Fibroblast of skin of left biceps (primary cell): Measurements from ENCODE around the gene NCKAP5L.
A peak's percentile ranks its signal among the peaks of the same experiment; 100 is the strongest.
"Not testable (repeated sequence)": the region's sequence is repeated elsewhere in the genome, so short reads cannot be mapped to it uniquely, and the experiment has no call there.

Source experiments
- DNase-seq, 2 experiments: peaks; one replicate each; pipeline ENCODE4 v3.0.0-alpha.2; 2013; ENCODE audit warnings: low read depth in 2 of 2

Gene NCKAP5L

DNA sequence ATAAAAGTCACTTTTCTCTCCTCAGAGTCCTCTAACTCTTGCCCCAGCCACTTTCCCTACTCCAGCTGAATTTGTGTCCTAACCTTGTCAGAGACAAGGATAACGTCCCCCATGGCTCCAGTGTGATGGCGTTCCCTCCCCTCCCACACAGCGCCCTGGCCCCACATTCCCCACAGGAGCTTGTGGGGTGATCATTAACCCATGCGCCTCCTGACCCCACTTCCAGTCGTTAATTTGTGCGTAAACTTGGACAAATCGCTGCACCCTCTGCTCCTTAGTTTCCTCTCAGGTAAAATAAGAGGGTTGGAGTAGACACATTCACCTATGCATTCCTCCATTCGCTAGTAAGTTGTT, 37.5 kb upstream of the NCKAP5L start:
- no peak for DNase-seq

DNA sequence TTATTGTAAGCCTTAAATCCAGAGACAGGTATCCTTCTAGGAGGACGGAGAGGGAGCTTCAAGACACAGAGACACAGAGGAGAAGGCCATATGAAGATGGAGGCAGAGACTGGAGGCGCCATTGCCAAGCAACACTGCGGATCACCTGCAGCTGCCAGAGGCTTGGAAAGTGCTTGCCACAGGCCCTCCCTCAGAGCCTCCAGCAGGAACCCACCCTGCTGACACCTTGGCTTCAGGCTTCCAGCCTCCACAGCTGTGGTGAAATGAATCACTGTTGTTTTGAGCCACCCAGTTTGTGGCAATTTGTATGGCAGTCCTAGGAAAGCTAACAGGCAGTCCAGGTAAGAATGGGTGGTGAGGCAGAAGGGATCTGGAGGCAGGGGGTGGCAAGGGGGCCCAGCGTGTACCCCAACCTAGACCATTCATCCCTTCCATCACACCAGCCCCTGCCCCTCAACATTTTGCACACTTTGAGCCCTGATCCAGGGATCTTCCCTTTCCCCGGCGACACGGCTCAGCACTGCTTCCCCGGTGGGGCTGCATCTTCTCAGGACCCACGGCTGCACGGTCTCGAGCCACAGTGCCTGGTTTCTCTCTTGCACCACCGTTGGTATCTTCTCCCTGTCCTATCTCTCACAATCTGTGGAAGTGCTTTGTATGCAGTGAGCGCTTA, 37.0 kb upstream of the NCKAP5L start:
- DNase-seq = no peak

DNA sequence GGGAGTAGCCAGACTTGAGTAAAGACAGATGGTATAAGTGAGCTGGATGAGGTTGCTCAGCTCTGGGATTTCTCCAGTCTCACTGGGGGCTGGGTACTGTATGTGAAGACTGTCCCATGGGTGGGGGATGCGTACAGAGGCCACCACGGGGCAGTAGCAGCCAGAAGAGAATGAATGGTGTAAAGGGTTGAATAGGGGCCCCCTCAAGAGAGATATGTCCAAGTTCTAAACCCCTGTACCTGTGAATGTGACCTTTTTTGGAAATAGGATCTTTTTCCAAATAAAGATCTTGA, 36.5 kb upstream of the NCKAP5L start:
- no peak for DNase-seq

DNA sequence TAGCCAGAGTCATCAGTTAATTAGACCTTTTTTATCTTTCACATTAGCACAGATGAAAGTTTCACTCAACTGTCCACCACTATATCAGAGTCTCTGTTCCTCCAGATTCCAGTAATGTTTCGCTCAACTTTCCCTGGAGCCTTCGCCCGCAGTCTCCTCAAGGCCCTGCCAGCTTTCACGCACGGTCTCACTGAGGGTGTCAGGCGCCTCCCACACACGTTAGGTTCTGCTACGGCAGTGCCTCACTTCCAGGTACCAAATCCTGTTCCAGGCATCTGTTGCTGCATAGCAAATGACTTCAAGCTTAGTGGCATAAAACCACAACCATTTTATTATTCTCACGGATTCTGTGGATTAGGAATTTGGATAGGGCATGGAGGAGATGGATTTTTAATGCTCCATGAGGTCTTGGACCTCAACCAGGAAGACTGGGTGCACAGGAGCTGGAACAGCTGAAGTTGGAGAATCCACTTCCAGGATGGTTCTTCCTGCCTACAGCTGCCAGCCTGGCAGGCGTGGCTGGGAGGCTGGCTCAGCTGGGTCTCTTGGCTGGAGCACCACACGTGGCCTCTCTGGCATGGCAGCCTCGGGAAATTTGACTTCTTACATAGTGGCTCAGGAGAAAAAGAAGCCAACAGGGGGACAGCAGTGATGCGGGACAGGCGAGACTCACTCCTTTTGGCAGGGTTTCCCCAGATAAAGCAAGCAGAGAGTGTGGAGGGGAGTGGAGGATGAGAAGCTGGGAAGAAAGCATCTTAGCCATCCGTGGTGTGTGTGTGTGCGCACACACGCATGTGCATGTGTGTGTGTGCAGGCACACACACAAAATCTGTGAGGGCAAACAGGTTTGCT, 36.0 kb upstream of the NCKAP5L start:
- no peak for DNase-seq

DNA sequence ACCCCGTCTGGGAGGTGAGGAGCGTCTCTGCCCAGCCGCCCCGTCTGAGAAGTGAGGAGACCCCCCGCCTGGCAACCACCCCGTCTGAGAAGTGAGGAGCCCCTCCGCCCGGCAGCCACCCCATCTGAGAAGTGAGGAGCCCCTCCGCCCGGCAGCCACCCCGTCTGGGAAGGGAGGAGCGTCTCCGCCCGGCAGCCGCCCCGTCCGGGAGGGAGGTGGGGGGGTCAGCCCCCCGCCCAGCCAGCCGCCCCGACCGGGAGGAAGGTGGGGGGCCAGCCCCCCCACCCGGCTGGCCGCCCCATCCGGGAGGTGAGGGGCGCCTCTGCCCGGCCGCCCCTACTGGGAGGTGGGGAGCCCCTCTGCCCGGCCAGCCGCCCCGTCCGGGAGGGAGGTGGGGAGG, 32.7 kb upstream of the NCKAP5L start:
- DNase-seq = not testable (repeated sequence)

DNA sequence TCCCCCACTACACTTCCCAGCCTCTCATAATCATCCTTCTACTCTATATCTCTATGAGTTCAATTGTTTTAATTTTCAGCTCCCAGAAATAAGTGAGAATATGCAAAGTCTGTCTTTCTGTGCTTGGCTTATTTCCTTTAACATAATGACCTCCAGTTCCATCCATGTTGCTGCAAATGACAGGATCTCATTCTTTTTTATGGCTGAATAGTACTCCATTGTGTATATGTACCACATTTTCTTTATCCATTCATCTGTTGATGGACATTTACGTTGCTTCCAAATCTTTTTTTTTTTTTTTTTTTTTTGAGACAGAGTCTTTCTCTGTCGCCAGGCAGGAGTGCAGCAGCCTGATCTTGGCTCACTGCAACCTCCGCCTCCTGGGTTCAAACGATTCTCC, 27.7 kb upstream of the NCKAP5L start:
- DNase-seq = not testable (repeated sequence)

DNA sequence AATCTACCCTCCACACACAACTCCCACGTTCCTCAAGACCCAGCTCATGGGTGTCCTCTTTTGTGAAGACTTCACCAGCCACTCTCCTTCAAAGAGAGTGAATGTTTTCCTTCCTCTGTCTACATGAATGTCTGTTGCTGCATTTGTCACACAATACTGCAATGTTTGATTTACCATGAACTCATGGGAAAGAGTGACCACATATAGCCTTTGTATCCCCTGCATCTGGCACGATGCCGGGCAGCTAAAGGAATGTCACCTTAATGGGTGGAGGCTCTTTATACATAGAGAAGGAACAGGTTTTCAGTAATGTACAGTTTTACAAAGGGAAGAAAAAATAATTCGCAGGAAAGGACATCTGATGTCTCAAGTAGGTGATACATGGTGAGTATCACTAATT, 26.8 kb upstream of the NCKAP5L start:
- DNase-seq = no peak

DNA sequence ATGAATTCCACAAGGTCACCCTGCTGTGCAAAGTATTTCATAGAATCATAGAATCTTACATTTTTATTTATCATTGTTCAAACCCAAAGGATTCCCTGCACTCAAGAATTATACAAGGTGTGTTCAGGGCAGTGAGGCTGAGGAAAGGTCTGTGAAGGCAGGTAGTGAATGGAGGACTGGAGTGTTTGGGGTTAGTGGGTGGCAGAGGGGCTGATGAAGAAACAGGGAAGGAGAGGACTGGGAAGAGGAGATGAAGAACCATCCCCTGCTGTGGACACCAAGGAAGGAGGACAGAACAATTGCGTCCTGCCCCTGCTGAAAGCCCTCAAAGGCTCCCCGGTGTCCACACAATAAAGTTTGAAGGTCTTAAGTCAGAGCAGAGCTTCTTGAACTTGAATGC, 25.5 kb upstream of the NCKAP5L start:
- no peak for DNase-seq

DNA sequence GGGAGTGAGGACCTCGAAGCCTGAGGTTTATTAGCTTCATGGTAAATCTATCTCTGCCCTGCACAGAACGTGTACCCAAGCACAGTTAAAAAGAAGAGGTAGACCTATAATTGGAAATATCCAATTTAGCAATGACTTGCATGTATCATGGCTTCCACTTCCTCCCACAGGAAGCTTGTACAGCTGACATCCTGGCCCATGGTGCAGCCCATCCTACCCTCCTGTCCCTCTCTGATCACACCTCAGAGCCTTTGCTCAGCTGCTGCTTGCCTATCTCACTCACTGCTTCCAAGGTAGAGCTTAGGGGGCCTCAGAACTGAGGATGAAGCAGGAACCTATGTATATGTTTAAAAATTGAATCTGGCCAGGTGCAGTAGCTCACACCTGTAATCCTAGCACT, 18.9 kb upstream of the NCKAP5L start:
- DNase-seq = no peak

DNA sequence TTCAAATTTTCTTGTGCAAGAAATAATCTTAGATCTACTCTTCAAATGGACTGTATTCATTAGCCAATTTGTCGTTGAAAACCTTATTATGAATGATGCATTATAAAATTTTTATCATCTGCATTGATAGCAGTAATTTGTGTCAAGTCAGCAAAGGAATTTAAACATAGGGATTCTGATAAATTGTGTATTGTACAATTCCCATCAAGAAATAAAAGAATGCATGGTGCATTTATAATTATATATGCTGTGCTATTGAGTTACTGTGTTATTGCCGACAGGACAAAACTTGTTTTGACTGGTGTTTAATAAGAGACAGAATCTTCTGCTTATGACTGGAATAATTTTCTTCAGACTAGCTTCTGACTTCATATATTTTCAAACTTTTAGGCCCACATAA, 17.8 kb upstream of the NCKAP5L start:
- DNase-seq = no peak

DNA sequence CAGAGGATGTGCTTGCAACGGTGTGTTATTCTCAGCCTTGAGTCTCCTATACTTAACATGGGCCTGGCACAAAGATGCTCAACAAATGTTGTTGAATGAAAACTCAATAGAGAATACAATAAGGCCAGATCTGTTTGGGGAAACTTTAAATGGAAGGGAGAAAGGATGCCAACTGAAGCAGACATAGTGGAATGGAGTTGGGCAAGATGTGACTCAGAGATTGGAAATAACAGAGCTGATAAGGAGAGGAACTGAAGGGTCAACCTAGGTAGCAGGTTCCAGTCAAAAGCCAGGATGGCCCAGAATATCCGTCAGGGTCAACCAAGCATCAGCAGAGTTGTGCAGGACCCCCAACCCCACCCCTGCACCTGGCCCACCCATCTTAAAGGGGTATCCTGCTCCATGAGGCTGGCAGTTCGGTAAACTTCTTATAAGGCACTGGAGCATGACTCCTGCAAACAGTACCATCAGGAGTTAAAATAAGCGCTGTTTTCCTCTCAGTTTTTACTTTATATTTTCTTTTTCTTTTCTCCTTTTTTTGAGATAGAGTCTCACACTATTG, 15.7 kb upstream of the NCKAP5L start:
- DNase-seq = no peak

DNA sequence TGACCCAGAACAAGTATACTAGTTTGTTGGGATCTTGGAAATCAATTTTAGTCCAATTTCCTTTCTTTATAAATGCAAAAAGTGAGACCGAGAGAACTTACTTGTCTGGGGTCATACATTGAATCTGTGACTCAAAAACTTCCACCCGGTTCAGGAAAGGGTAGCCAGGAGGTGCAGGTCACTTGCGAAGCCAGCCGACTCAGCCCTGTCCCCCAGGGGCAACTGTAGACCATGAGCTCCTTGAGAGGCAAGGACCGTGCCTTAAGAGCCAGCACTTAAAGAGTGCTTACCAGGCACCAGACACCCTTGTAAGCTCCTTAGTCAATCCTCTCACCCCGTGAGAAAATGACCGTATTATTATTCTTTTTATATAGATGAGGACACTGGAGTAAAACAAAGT, 15.2 kb upstream of the NCKAP5L start:
- no peak for DNase-seq

DNA sequence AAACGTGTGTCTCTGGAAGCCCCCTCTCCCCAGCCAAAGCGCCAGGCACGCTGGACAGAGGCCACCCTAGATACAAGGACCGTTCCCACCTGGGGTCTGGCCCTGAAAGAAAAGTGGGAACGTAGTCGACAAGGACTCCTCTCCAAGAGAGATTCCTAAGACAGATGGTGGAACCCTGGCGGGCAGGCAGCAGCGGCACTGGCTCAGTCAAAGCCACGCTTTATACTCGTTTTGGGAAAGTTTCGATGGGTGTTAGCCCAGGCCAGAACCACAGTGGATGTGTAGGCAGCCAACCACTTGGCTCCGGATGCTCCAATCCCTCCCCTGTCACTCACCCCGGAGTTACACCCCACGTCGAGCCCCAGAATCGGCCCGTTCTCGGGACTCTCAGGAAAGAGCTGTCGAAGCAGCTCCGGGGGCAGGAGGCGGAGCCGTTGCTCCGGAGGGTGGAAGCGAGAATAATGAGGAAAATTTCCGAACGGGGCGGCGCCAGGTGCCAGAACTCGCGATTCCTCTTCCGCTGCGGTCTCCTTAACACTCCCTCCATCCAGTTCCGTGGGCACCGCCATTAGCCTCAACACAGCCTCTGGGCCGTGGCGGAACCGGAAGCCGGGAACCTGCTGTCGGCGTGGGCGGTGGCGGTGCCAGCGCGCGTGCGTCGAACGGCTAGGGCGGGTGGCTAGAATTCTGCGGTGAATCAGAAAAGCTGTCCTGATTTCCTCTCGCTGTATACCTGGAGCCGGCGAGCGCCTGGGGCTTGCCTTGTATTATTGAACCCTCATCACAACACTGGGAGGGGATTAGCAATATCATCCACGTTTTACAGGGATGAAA, 14.5 kb upstream of the NCKAP5L start, which contains the start of gene BCDIN3D:
BCDIN3D (minus strand) TSS at position 588 of the 834 bp plus-strand sequence; CDS start at position 569, 19 bp downstream.
- peak; percentile 67 to 74 for DNase-seq

DNA sequence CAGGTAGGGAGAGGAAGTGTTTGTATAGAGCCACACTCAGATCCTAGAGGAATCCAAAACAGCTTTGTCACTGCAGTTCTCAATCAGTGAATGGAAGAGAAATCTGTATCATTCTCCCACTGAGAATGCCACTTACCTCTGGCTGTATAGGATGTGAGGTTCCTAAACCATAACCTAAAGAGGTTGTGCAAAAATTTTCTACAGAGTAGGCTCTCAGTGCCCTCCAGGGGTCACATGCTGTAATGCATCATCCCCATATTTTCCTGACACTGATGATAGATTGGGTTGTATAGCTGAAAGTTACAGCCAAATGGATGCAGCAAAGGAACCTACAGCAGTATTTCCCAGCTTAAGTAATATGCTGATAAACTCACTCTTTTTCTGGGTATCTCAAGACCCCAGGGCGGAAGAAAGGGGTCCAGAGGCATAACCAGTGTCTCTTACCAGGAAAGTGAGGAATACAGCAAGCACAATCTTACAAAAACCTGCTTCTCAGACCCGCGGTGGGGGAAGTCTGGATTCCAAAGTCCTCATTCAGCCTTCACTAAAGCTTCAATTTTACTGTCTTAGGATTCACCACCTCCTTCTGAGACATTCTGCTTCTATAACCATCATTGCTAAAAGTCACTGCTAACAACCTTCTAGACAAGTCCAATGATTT, 10.9 kb upstream of the NCKAP5L start:
- no peak for DNase-seq

DNA sequence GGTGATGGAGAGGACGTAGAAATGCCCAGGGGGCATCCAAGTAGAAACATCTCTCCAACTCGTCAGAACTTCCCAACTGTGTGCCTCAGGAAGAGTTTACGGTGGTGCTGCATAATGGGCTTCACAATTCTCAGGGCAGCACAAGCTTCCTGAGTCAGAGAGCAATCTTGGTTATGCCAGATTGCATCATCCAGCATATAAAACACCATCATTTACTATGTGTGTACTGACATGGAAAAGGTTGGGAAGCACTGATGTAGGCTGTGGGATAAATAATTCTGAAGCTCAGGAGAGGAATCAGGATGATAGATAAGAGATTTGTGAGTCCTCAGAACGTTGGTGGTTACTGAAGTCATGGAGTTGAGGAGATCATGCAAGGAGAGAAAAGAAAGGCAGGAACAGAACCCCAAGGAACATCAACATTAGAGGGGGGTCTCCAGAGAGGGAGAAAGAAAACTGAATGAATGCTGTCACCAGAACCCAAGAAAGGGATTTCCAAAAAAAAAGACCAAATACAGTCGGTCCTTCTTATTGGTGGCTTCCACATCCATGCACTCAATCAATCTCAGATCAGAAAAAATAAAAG, 4.7 kb upstream of the NCKAP5L start:
- peak; percentile 66 to 70 for DNase-seq

DNA sequence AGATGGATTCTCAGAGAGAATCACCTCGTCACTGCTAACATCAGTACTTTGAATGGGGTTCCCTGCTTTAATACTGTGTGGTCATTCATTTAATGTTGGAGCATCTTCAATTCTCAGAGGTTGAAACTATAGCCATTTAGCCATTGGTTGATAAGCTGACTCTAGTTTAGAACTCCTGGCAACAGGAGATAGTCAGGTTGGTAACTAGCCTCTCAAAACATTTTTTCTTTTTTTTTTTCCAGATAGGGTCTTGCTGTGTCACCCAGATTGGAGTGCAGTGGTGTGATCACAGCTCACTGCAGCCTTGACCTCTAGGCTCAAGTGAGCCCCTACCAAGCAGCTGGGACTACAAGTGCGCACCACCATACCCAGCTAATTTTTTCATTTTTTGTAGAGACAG, 3.5 kb upstream of the NCKAP5L start:
- no peak for DNase-seq

DNA sequence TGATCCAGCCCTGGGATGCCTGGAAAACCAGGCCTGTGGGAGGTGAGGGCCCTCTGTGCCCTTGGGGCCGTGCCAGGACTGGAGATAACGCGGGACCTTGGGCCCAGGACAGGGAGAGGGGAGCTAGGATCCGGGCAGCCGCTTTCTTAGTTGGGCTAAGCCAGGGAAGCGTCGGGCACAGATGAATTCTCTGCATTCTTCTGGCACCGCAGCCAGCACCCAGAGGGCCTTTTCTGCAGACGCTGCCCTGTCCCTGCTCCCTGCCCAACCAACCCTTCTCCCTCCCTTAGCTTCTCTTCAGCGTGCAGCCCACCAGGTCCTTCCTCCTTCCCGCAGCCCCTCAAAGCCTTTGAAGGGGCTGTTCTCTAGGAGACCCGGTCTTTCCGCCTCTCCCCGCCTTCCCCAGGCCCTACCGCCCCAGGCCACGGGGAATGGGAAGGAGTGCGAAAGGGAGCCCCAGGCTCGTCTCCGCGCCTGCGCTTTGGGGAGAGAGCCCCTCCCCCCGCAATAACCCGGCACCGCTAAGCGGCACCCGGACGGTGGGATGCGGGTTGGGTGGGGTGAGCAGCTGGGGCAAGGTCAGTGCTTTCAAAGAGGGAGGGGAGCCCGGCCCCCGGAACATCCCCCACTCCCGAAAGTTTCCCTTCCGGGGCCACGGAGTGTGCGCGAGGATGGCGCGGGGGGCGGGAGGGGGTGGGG, 663 bp downstream of the NCKAP5L start:
- no peak for DNase-seq

DNA sequence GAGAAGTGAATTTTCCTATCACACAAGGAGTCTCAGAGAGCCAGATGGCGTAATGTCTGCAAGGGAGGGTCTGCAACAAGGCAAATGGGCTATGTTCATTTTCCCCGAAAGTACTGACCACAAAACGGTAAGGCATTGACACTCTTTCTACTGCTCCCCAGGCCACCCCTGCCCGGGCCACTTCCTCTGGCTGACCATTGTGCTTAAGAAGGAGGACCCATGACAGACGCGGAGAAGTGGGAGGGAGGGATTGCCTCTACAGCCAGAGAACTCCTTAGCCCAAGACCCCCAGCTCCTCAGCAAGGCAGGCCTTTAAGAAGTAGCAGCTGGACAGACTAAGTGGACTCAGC, 1.2 kb downstream of the NCKAP5L start:
- DNase-seq = no peak

DNA sequence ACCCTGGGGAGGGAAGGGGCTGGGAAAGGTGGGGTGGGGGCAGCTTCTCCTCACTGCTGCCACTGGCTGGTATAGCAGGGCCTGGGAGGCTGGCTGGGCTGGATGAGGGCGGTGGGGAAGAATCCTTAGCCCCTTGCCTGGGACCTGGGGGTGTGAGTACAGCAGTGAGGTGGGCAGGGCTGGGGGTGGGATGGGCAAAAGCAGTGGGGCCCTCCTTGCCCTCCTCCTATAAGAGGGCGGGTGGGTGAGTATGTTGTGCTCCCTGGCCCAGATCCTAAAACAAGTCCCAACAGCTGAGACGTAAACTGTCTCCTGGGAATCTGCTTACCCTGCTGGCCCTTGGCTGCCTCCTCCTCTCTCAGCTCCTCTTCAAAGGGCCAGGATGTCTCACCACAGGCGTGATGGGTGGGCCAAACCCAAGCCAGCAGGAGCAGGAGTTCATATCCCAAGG, 2.2 kb downstream of the NCKAP5L start:
- DNase-seq = no peak

DNA sequence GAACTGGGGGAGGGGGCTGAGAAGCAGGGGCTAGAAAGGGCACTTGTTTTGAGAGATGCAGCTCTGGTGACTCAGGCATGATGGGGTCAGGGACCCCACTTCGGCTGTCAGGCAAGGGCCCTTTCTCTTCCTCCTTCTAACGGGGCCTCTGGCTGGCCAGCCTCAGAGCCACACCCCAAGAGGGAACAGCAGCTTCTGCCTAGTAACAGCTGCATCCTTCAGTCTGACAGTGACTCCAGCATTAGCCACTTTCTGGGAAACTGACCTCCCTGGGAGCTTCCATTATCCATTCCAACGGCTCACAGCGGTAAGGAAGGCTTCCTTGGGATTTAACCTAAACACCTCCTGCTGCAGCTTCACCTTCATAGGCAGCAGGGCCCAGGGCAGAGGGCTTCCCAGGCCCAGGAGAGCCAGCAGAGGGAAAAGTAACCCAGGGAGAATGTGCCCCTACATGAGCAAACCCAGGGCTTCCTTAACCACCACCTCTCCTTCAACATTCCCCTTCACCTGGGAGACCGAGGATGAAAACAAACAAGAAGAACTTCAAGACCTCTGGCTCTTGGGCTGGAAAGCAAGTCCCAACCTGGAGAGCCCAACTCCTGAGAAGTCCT, 2.7 kb downstream of the NCKAP5L start:
- DNase-seq = no peak
